HG02840 (cell line): ENCODE results near the gene CYP19A1.

Source experiments
- ATAC-seq: cut with Tn5 transposase; IDR thresholded peaks from one replicate; pipeline ENCODE4 v1.9.1; 2021; ENCODE audit warnings: mild to moderate bottlenecking, moderate library complexity, moderate number of reproducible peaks; ENCODE audit not compliant: unreplicated experiment, low FRiP score

The CYP19A1 gene

GRCh38 chr15:51363383-51363782, 25.0 kb upstream of the CYP19A1 start:
- ATAC-seq: no peak

- ATAC-seq: no peak
Measured at GRCh38 chr15:51359981-51360380, 21.6 kb upstream of the CYP19A1 start.

GRCh38 chr15:51356983-51357382, 18.6 kb upstream of the CYP19A1 start:
- no peak for ATAC-seq

GRCh38 chr15:51356147-51356546, 17.8 kb upstream of the CYP19A1 start:
- ATAC-seq: no peak

- no peak for ATAC-seq
Measured at GRCh38 chr15:51355096-51355495, 16.7 kb upstream of the CYP19A1 start.

GRCh38 chr15:51353976-51354375, 15.6 kb upstream of the CYP19A1 start:
- ATAC-seq: no peak

GRCh38 chr15:51350723-51351122, 12.3 kb upstream of the CYP19A1 start:
- ATAC-seq: no peak

GRCh38 chr15:51349156-51349844, 10.9 kb upstream of the CYP19A1 start:
- ATAC-seq: no peak

GRCh38 chr15:51348688-51349087, 10.3 kb upstream of the CYP19A1 start:
- no peak for ATAC-seq

GRCh38 chr15:51346136-51346535, 7.7 kb upstream of the CYP19A1 start:
- no peak for ATAC-seq

GRCh38 chr15:51343466-51343865, 5.1 kb upstream of the CYP19A1 start:
- no peak for ATAC-seq

GRCh38 chr15:51342227-51342999, 4.0 kb upstream of the CYP19A1 start:
- no peak for ATAC-seq

- ATAC-seq: no peak
Measured at GRCh38 chr15:51341366-51342226, 3.2 kb upstream of the CYP19A1 start, which contains the start of gene GLDN. Gene GLDN, plus strand, starts transcription at chr15:51341655. Its CDS starts 30 bp downstream, at chr15:51341685.

GRCh38 chr15:51335538-51336410, 2.6 kb downstream of the CYP19A1 start:
- ATAC-seq: no peak

GRCh38 chr15:51335087-51335486, 3.3 kb downstream of the CYP19A1 start:
- ATAC-seq: no peak

- ATAC-seq: no peak
Measured at GRCh38 chr15:51334011-51334451, 4.4 kb downstream of the CYP19A1 start.

GRCh38 chr15:51333571-51333970, 4.8 kb downstream of the CYP19A1 start:
- ATAC-seq: no peak

- no peak for ATAC-seq
Measured at GRCh38 chr15:51332206-51333147, 5.9 kb downstream of the CYP19A1 start.

GRCh38 chr15:51331141-51331540, 7.3 kb downstream of the CYP19A1 start:
- ATAC-seq: no peak
